Naive thymus-derived CD8-positive, alpha-beta T cell (primary cell): ENCODE results near the gene SUMF2. TPM values are rescaled to one million over a fixed set of nuclear protein-coding genes. Genes with fewer than 3 reads are reported as not detected.
A peak's percentile ranks its signal among the peaks of the same experiment; 100 is the strongest.

ENCODE experiments used
- ATAC-seq, 2 donors: fragments of 150-1000 bp; cut with Tn5 transposase in 1 of 2; sonication (Bioruptor Pico), chemical (Tn5 transposase) in 1 of 2; 1 replicate in 1 of 2; 2 replicates in 1 of 2; pipeline ENCODE4 v1.10.0; 2021; ENCODE audit warnings: mild to moderate bottlenecking in 2 of 2, moderate library complexity in 2 of 2
- POLR2A ChIA-PET: fragments of 350-600 bp; sonication (Branson Sonifier 250); formaldehyde crosslinking; loops from one replicate; lab custom pipeline; 2021; ENCODE audit warnings: antibody characterized with exemption; lab: Charles Lee
- DNase-seq, 10 donors: peaks; one replicate each; pipeline versions ENCODE4 v3.0.0 to v3.0.0-alpha.2; 2020 to 2022
- H3K27ac Mint-ChIP-seq, 10 donors: one replicate each; pipeline ENCODE4 v1.8.0; 2020 to 2022; ENCODE audit warnings: mild to moderate bottlenecking in 10 of 10, mixed read lengths in 10 of 10, moderate library complexity in 4 of 10, inconsistent platforms in 1 of 10
- H3K27me3 Mint-ChIP-seq, 5 donors: one replicate each; pipeline ENCODE4 v1.8.0; 2021 to 2022; ENCODE audit warnings: mixed read lengths in 5 of 5
- H3K36me3 Mint-ChIP-seq, 3 donors: one replicate each; pipeline ENCODE4 v1.8.0; 2020 to 2022; ENCODE audit warnings: mixed read lengths in 3 of 3, mild to moderate bottlenecking in 2 of 3, inconsistent platforms in 1 of 3
- H3K4me1 Mint-ChIP-seq, 4 donors: one replicate each; pipeline ENCODE4 v1.8.0; 2021 to 2022; ENCODE audit warnings: mixed read lengths in 4 of 4
- H3K4me3 Mint-ChIP-seq, 10 donors: one replicate each; pipeline ENCODE4 v1.8.0; 2020 to 2022; ENCODE audit warnings: mild to moderate bottlenecking in 10 of 10, mixed read lengths in 10 of 10, moderate library complexity in 6 of 10, inconsistent platforms in 1 of 10
- H3K9me3 Mint-ChIP-seq, 9 donors: one replicate each; pipeline ENCODE4 v1.8.0; 2020 to 2022; ENCODE audit warnings: mixed read lengths in 9 of 9, mild to moderate bottlenecking in 3 of 9, inconsistent platforms in 1 of 9, moderate library complexity in 1 of 9
- polyA plus RNA-seq, 3 donors: library from polyadenylated mRNA; unstranded; fragments of 300-500 nt; fragmentation: Illumina TruSeq; gene quantifications; one replicate each; pipeline ENCODE4 v1.2.3, GENCODE V29; 2021
- total RNA-seq, 8 experiments: library from RNA in 2 of 8; stranded (reverse) in 2 of 8; gene quantifications; one replicate each; pipeline ENCODE4 v1.2.3 and lab custom pipeline; 2021 to 2026

SUMF2 gene
- total and polyA plus RNA-seq, 5 experiments from 2014 or later: 135 to 176 (median 168) TPM

DNA sequence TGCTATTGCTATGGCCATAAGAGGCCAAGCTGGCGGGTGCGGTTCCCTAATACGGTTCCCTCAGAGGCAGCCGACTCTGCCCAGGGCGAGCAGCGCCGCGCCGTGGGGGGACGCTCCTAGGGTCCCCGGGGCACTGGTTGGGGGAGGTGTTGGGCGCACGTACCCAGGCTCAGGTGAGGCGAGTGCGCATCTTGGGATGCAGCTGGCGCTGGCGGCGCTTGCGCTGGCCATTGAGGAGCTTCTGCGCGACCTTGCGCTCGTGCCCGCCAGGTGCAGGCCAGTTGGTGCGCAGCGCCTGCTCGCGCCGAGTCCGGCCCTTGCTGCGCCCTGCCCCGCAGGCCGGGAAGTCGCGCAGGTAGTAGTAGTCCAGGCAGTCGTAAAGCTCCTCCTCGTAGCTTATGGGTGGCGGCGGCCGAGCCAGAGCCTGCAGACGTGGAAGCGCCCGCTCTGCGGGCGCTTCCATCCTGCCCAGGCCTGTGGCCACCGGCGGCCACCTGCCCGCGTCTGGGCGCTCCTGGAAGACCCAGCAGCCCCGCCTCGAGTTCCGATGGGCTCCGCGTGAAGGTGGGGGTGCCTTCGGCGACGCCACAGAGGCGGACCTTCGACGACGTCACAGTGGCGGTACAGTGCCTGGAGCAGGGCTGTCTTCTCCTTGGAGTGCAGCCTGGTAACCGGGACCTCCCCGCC, 51.9 kb downstream of the SUMF2 start, which contains the start of gene NUPR2:
Gene NUPR2 (minus strand): TSS at position 566 of the 687 bp plus-strand sequence. CDS start 103 bp downstream, at position 463.
- H3K36me3 Mint-ChIP-seq: peaks cover 0 to 4% (median 2%) of the 10 kb centered on the region in 3 donors
- POLR2A ChIA-PET: no interaction called here
- peaks cover 0 to 4% (median 1%) of the 10 kb centered on the region in 4 donors for H3K4me1 Mint-ChIP-seq
- no peaks in the 10 kb centered on the region for H3K9me3 Mint-ChIP-seq
- H3K4me3 Mint-ChIP-seq: peak within 1 kb of the TSS in 3 of 10 donors; percentile 2 to 26 (median 18)
- H3K27ac Mint-ChIP-seq: peak within 1 kb of the TSS in 1 of 10 donors; percentile 75
- ATAC-seq (peak in 1 of 2 donors; percentile 33), DNase-seq (no peak)
- peaks cover 4 to 35% (median 24%) of the 10 kb centered on the region in 5 donors for H3K27me3 Mint-ChIP-seq

DNA sequence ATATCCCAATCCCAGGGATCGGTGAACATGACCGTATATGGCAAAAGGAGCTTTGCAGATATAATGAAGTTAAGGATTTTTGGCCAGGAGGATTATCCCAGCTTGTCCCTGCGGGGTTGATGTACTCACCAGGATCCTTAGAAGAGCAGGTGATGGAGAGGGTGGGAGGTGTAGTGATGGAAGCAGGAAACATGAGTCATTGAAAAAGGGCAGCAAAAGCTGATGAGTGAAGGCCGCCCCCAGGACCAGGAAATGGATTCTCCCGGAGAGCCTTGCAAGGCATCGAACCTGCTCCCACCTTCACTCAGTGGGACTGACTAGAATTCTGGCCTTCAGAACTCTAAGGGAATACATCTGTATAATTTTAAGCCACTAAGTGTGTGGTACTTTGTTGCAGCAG, 57.4 kb downstream of the SUMF2 start:
- H3K9me3 Mint-ChIP-seq: no peaks in the 10 kb centered on the region
- no peak overlapping the region for H3K4me3 Mint-ChIP-seq
- no peak for ATAC-seq
- peaks cover 0 to 4% (median 0%) of the 10 kb centered on the region in 3 donors for H3K36me3 Mint-ChIP-seq
- H3K27me3 Mint-ChIP-seq: peaks cover 4 to 21% (median 16%) of the 10 kb centered on the region in 5 donors
- no peak overlapping the region for H3K27ac Mint-ChIP-seq
- POLR2A ChIA-PET: no interaction called here
- DNase-seq: no peak
- H3K4me1 Mint-ChIP-seq: peaks cover 0 to 3% (median 0%) of the 10 kb centered on the region in 4 donors

DNA sequence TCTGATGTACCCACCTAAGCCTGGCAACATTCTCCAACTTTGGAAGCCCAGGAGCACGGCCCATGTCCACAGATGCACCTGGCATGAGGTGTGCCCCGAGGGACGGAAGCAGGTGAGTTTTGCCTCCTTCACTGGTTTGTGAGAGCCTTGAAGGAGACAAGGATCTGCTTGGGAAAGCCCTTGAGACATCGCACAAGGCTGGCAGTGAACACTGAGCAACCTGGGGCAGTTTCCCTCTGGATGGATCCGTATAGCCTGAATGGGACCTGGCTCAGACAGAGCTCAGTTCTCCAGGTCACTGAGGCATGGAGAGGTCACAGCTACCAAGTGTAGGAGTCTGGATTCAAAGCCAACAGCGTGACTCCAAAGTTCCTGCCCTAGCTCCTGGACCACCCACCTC, 60.9 kb downstream of the SUMF2 start:
- Mint-ChIP-seq H3K9me3 (no peaks in the 10 kb centered on the region), H3K27ac (no peak overlapping the region), H3K4me3 (no peak overlapping the region), H3K4me1 (no peaks in the 10 kb centered on the region), H3K36me3 (no peaks in the 10 kb centered on the region), H3K27me3 (peaks cover 0 to 1% (median 0%) of the 10 kb centered on the region in 5 donors)
- POLR2A ChIA-PET: no interaction called here
- DNase-seq (no peak), ATAC-seq (no peak)

DNA sequence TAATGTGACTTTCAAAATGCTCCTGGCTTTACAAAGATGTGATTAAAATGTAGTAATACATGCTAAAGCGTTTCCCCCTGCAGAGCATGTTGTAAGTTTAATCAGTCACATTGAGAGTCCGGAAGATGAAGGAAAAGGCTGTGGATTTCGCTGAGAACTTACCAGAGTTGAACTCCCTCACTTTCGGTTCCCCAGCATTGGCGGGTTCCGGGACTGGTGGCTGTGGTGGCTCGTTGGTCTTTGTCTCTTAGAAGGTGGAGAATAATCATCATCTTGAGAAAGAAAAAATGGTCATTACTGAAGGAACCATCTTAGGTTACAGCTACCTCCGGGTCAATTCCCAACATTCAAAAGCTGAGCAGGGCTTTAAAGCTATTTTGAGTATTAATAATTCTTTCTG, 61.7 kb downstream of the SUMF2 start:
- H3K9me3 Mint-ChIP-seq: no peaks in the 10 kb centered on the region
- peaks cover 0 to 1% (median 0%) of the 10 kb centered on the region in 5 donors for H3K27me3 Mint-ChIP-seq
- no peaks in the 10 kb centered on the region for H3K36me3 Mint-ChIP-seq
- POLR2A ChIA-PET: no interaction called here
- H3K4me3 Mint-ChIP-seq: no peak overlapping the region
- DNase-seq: no peak
- H3K27ac Mint-ChIP-seq: no peak overlapping the region
- H3K4me1 Mint-ChIP-seq: no peaks in the 10 kb centered on the region
- ATAC-seq: no peak

DNA sequence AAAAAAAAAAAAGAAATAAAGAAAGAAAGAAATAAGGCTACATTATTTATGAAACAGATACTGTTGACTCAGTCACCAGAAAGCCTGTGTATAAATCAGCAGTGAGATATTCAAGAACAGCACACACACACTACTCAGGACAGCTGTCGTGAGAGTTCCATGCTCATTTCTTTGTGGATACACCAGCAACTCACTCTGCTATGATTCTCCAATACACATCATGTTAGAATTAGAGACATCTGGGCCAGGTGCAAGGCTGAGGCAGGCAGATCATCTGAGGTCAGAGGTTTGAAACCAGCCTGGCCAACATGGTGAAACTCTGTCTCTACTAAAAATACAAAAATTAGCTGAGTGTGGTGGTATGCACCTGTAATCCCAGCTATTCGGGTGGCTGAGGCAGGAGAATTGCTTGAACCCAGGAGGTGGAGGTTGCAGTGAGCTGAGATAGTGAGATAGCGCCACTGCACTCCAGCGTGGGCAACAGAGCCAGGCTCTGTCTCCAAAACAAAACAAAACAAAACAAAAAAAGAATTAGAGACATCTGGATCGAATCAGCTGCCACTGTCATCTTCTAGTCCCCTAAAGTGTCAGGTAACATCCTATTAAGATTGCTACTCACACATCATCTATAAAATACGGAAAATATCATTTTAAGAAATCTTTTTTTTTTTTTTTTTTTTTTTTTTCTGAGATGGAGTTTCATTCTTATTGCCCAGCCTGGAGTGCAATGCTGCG, 63.3 kb downstream of the SUMF2 start:
- Mint-ChIP-seq H3K27ac (no peak overlapping the region), H3K9me3 (no peaks in the 10 kb centered on the region), H3K27me3 (peaks cover 0 to 1% (median 0%) of the 10 kb centered on the region in 5 donors), H3K4me1 (no peaks in the 10 kb centered on the region), H3K36me3 (no peaks in the 10 kb centered on the region), H3K4me3 (no peak overlapping the region)
- ATAC-seq: no peak
- POLR2A ChIA-PET: no interaction called here
- no peak for DNase-seq

Other genes with a start within 250 kb of the SUMF2 start
- gene SEPTIN14, start 201.5 kb upstream of the SUMF2 start, total RNA-seq: not detected
- gene SEPTIN14, start 201.5 kb upstream of the SUMF2 start, polyA plus RNA-seq: not detected
- gene ZNF713, start 176.8 kb upstream of the SUMF2 start, total RNA-seq: 1 to 10 TPM; 3.9 to 4.6 TPM
- gene ZNF713, start 176.8 kb upstream of the SUMF2 start, polyA plus RNA-seq: 1 to 10 TPM in 2 of 3 donors, not detected in 1; 1.5 to 3.8 TPM
- gene MRPS17, start 112.4 kb upstream of the SUMF2 start, total RNA-seq: 10 to 100 TPM; 11.4 to 14.6 TPM
- gene MRPS17, start 112.4 kb upstream of the SUMF2 start, polyA plus RNA-seq: 10 to 100 TPM; 18.0 to 21.4 (median 20.8) TPM
- gene NIPSNAP2, start 99.7 kb upstream of the SUMF2 start, total RNA-seq: 10 to 100 TPM; 27.6 to 33.5 TPM
- 10 to 100 TPM; 36.3 to 47.9 (median 40.3) TPM for gene NIPSNAP2, start 99.7 kb upstream of the SUMF2 start, polyA plus RNA-seq
- gene PSPH, start 12.8 kb upstream of the SUMF2 start, total RNA-seq: 1 to 10 TPM; 6.2 to 7.8 TPM
- 1 to 10 TPM; 5.7 to 8.0 (median 6.9) TPM for gene PSPH, start 12.8 kb upstream of the SUMF2 start, polyA plus RNA-seq
- 10 to 100 TPM; 85.4 to 90.3 TPM for gene CCT6A, start 12.5 kb upstream of the SUMF2 start, total RNA-seq
- 100 to 1,000 TPM in 1 of 3 donors, 10 to 100 TPM in 2; 86.8 to 103 (median 97.5) TPM for gene CCT6A, start 12.5 kb upstream of the SUMF2 start, polyA plus RNA-seq
- 1 to 10 TPM; 2.6 to 2.9 TPM for gene PHKG1, start 28.7 kb downstream of the SUMF2 start, total RNA-seq
- gene PHKG1, start 28.7 kb downstream of the SUMF2 start, polyA plus RNA-seq: under 1 TPM; 0.23 to 0.43 (median 0.30) TPM
- 100 to 1,000 TPM; 155 to 158 TPM for gene CHCHD2, start 42.2 kb downstream of the SUMF2 start, total RNA-seq
- gene CHCHD2, start 42.2 kb downstream of the SUMF2 start, polyA plus RNA-seq: 100 to 1,000 TPM; 415 to 515 (median 454) TPM
- not detected for gene NUPR2, start 52.1 kb downstream of the SUMF2 start, total RNA-seq
- 1 to 10 TPM in 2 of 3 donors, not detected in 1; 1.1 to 2.0 TPM for gene NUPR2, start 52.1 kb downstream of the SUMF2 start, polyA plus RNA-seq